B cell (primary cell): ENCODE results near the gene ZNF184. TPM values are rescaled to one million over a fixed set of nuclear protein-coding genes. Genes with fewer than 3 reads are reported as not detected.

Source experiments
- ATAC-seq: fragments of 200-7000 bp; cut with Tn5 transposase; one replicate; pipeline ENCODE4 v1.10.0; 2021; ENCODE audit warnings: low read depth, mild to moderate bottlenecking, moderate number of reproducible peaks, moderate library complexity
- CTCF ChIA-PET: fragments of 350-600 bp; sonication (Branson Sonifier 250); formaldehyde crosslinking; loops from one replicate; lab custom pipeline; 2021; ENCODE audit warnings: antibody characterized with exemption, inconsistent platforms; lab: Charles Lee
- POLR2A ChIA-PET: fragments of 350-600 bp; sonication (Branson Sonifier 250); formaldehyde crosslinking; loops from one replicate; lab custom pipeline; 2021; ENCODE audit warnings: antibody characterized with exemption; lab: Charles Lee
- DNase-seq: peaks from one replicate; pipeline ENCODE4 v3.0.0; 2013
- H2AFZ ChIP-seq: 2 replicates; pipeline ENCODE4 v1.6.1; 2012; ENCODE audit warnings: mild to moderate bottlenecking, low read depth, low read length; ENCODE audit not compliant: insufficient read depth, poor library complexity, severe bottlenecking
- H3K27ac ChIP-seq, 2 donors: 1 replicate in 1 of 2; 2 replicates in 1 of 2; pipeline ENCODE4 v1.5.1; 2012 to 2013; ENCODE audit warnings: low read length in 2 of 2, mild to moderate bottlenecking in 2 of 2, moderate library complexity in 1 of 2
- H3K27me3 ChIP-seq, 4 experiments: fragments of 200-600 bp in 1 of 4; sonication (generic) in 1 of 4; replicated peaks in 1 of 4; 1 replicate in 2 of 4; 2 replicates in 2 of 4; pipeline versions ENCODE4 v1.6.1 to v1.7.0; 2013 to 2016; ENCODE audit warnings: low read length in 3 of 4, mild to moderate bottlenecking in 2 of 4, mixed read lengths in 1 of 4, moderate library complexity in 1 of 4; ENCODE audit not compliant: insufficient read depth in 4 of 4, control insufficient read depth in 3 of 4; ENCODE audit errors: control extremely low read depth in 1 of 4
- H3K36me3 ChIP-seq, 2 experiments: replicated peaks in 1 of 2; 1 replicate in 1 of 2; 2 replicates in 1 of 2; pipeline versions ENCODE4 v1.6.1 to v1.7.1; 2013; ENCODE audit warnings: low read length in 1 of 2; ENCODE audit not compliant: insufficient read depth in 2 of 2, control insufficient read depth in 1 of 2; ENCODE audit errors: control extremely low read depth in 1 of 2, extremely low read depth in 1 of 2
- H3K4me1 ChIP-seq, 2 donors: fragments of 200-600 bp in 1 of 2; sonication (generic) in 1 of 2; 1 replicate in 1 of 2; 2 replicates in 1 of 2; pipeline versions ENCODE4 v1.5.1 to v1.6.1; 2013 to 2017; ENCODE audit warnings: low read length in 2 of 2; ENCODE audit not compliant: control insufficient read depth in 2 of 2, insufficient read depth in 2 of 2
- H3K4me2 ChIP-seq: replicated peaks from 2 replicates; pipeline ENCODE3; 2012; ENCODE audit warnings: mild to moderate bottlenecking, low read depth, low read length; ENCODE audit not compliant: poor library complexity, severe bottlenecking
- H3K4me3 ChIP-seq, 5 experiments: fragments of 200-600 bp in 1 of 5; sonication (generic) in 1 of 5; 1 replicate in 3 of 5; 2 replicates in 2 of 5; pipeline versions ENCODE4 v1.5.1 to v1.7.0; 2011 to 2016; ENCODE audit warnings: low read length in 4 of 5, mild to moderate bottlenecking in 4 of 5, low read depth in 2 of 5, control low read depth in 1 of 5, moderate library complexity in 1 of 5; ENCODE audit not compliant: insufficient read depth in 1 of 5; ENCODE audit errors: control extremely low read depth in 1 of 5, extremely low read depth in 1 of 5
- H3K79me2 ChIP-seq: fragments of 200-600 bp; sonication (generic); one replicate; pipeline ENCODE4 v1.6.0; 2016; ENCODE audit warnings: low read length; ENCODE audit not compliant: control insufficient read depth, insufficient read depth
- H3K9ac ChIP-seq: fragments of 200-600 bp; sonication (generic); 2 replicates; pipeline ENCODE4 v1.6.1; 2017; ENCODE audit warnings: mild to moderate bottlenecking, low read length, moderate library complexity
- H3K9me3 ChIP-seq, 3 donors: one replicate each; pipeline versions ENCODE4 v1.6.1 to v1.7.1; 2013; ENCODE audit warnings: low read length in 2 of 3; ENCODE audit not compliant: control insufficient read depth in 2 of 3, insufficient read depth in 1 of 3; ENCODE audit errors: control extremely low read depth in 1 of 3
- H4K20me1 ChIP-seq: 2 replicates; pipeline ENCODE4 v1.6.0; 2012; ENCODE audit warnings: mild to moderate bottlenecking, low read length; ENCODE audit not compliant: insufficient read depth, control insufficient read depth, poor library complexity, severe bottlenecking
- H3K27ac Mint-ChIP-seq: one replicate; pipeline ENCODE4 v1.8.0; 2021; ENCODE audit warnings: mixed read lengths
- H3K27me3 Mint-ChIP-seq: one replicate; pipeline ENCODE4 v1.8.0; 2021; ENCODE audit warnings: mixed read lengths
- H3K4me1 Mint-ChIP-seq: one replicate; pipeline ENCODE4 v1.8.0; 2021; ENCODE audit warnings: mixed read lengths
- H3K4me3 Mint-ChIP-seq: one replicate; pipeline ENCODE4 v1.8.0; 2021; ENCODE audit warnings: mixed read lengths
- H3K9me3 Mint-ChIP-seq: one replicate; pipeline ENCODE4 v1.8.0; 2022; ENCODE audit warnings: mixed read lengths; ENCODE audit not compliant: insufficient read depth
- CTCF ChIP-seq: fragments of 200-600 bp; IDR thresholded peaks from one replicate; pipeline ENCODE4 v1.8.0; 2022; ENCODE audit warnings: antibody characterized with exemption, mild to moderate bottlenecking
- EZH2 ChIP-seq: IDR thresholded peaks from 2 replicates; pipeline ENCODE4 v1.6.1; 2012; ENCODE audit warnings: borderline replicate concordance, low read depth, mild to moderate bottlenecking, moderate library complexity, low read length; ENCODE audit not compliant: insufficient read depth, poor library complexity, severe bottlenecking
- WGBS: methylation state at CpG from one replicate; pipeline ENCODE4 v1.1.5; 2013; ENCODE audit warnings: missing lambda C conversion rate; ENCODE audit not compliant: insufficient coverage; 5-methylcytosine and 5-hydroxymethylcytosine counted together
- intact Hi-C: fragments of 100-400 bp; cut with micrococcal nuclease; formaldehyde crosslinking; loops from one replicate; pipeline ENCODE4 v1.10.0; 2022
- polyA plus RNA-seq: library from polyadenylated mRNA; depleted of rRNA; stranded (reverse); fragments of >200 nt; gene quantifications from 2 replicates; pipeline ENCODE4 v1.2.3, GENCODE V29; 2012
- total RNA-seq, 2 donors: library from RNA; stranded (reverse); fragments of 120-200 nt in 1 of 2; gene quantifications; 1 replicate in 1 of 2; 2 replicates in 1 of 2; pipeline versions ENCODE4 v1.2.3 to v1.2.4, GENCODE V29; 2013 to 2022

Gene ZNF184
- total and polyA plus RNA-seq, 2 donors (not counting 1 experiment from before 2014, with no cell fraction given): 3.7 to 11.8 TPM

GRCh38 chr6:27422651-27423332 is 50.1 kb downstream of the ZNF184 start:
- H3K4me3 Mint-ChIP-seq: no peak overlapping the region
- Histone ChIP-seq H2AFZ (no peak overlapping the region), H3K27ac (no peak overlapping the region), H3K36me3 (no peaks in the 10 kb centered on the region), H3K79me2 (no peaks in the 10 kb centered on the region), H3K27me3 (no peaks in the 10 kb centered on the region), H3K9me3 (peaks cover 0 to 3% (median 0%) of the 10 kb centered on the region in 3 donors), H3K4me1 (no peaks in the 10 kb centered on the region), H3K4me3 (no peak overlapping the region), H3K4me2 (no peak overlapping the region), H4K20me1 (no peaks in the 10 kb centered on the region), H3K9ac (no peak overlapping the region)
- DNase-seq (no peak), ATAC-seq (no peak)
- intact Hi-C loops: no loop called here
- peaks cover 15% of the 10 kb centered on the region for H3K27me3 Mint-ChIP-seq
- POLR2A ChIA-PET: no interaction called here
- no peak for TF ChIP-seq EZH2
- no peak for TF ChIP-seq CTCF
- H3K4me1 Mint-ChIP-seq: no peaks in the 10 kb centered on the region
- CTCF ChIA-PET: no interaction called here
- no peak overlapping the region for H3K27ac Mint-ChIP-seq
- H3K9me3 Mint-ChIP-seq: no peaks in the 10 kb centered on the region
- WGBS: 80% methylated on average over 23 of the region's 32 CpGs

GRCh38 chr6:27419363-27419762 is 53.5 kb downstream of the ZNF184 start:
- CTCF ChIA-PET: no interaction called here
- Histone ChIP-seq H3K4me3 (no peak overlapping the region), H4K20me1 (no peaks in the 10 kb centered on the region), H3K4me1 (no peaks in the 10 kb centered on the region), H2AFZ (no peak overlapping the region), H3K36me3 (no peaks in the 10 kb centered on the region), H3K27me3 (no peaks in the 10 kb centered on the region), H3K4me2 (no peak overlapping the region), H3K27ac (no peak overlapping the region), H3K9me3 (peaks cover 0 to 3% (median 0%) of the 10 kb centered on the region in 3 donors), H3K79me2 (no peaks in the 10 kb centered on the region), H3K9ac (no peak overlapping the region)
- POLR2A ChIA-PET: no interaction called here
- H3K4me3 Mint-ChIP-seq: no peak overlapping the region
- H3K27ac Mint-ChIP-seq: no peak overlapping the region
- no peaks in the 10 kb centered on the region for H3K9me3 Mint-ChIP-seq
- DNase-seq: no peak
- intact Hi-C loops: no loop called here
- no peaks in the 10 kb centered on the region for H3K4me1 Mint-ChIP-seq
- no peak for ATAC-seq
- H3K27me3 Mint-ChIP-seq: peaks cover 15% of the 10 kb centered on the region
- no peak for TF ChIP-seq EZH2
- no peak for TF ChIP-seq CTCF
